ENCODE data around the gene ASB4.

ASB4 gene, protein sequence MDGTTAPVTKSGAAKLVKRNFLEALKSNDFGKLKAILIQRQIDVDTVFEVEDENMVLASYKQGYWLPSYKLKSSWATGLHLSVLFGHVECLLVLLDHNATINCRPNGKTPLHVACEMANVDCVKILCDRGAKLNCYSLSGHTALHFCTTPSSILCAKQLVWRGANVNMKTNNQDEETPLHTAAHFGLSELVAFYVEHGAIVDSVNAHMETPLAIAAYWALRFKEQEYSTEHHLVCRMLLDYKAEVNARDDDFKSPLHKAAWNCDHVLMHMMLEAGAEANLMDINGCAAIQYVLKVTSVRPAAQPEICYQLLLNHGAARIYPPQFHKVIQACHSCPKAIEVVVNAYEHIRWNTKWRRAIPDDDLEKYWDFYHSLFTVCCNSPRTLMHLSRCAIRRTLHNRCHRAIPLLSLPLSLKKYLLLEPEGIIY

DNA sequence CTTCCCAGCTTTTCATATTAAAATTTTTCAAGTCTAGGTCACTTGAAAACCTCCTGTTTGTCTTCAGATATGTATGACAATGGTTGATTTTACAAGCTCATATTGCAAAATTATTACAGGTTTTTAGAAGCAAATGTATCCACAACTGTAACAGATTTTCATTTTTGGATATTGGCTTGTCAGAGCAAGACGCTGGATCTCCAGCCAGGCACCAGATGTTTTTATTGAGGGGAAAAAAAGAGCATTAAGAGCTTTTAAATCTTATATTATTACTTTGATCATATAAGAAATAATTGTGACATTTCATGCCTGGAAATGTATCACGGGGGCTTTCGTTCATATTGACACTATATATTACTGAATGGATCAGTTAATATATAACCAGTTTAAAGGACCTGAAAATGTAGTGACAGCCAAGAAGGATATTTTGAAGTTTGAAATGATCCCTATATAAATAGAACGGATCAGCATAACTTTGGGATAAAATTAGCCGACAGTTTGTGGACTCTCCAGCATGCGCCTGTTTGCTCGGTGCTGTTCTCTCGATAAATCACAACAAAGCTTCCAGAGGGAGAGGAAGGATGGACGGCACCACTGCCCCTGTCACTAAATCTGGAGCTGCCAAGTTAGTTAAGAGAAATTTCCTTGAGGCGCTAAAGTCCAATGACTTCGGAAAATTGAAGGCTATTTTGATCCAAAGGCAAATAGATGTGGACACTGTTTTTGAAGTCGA lies at the start of gene ASB4:
ASB4 (plus strand) TSS at position 553 of the 733 bp plus-strand sequence; CDS start at position 582, 29 bp downstream.
- no peaks in the 10 kb centered on the region for H3F3A ChIP-seq (ENCODE audit: control insufficient read depth, insufficient read depth)
- no peak within 1 kb of the TSS for H3K27ac ChIP-seq (ENCODE audit: low read depth, low read length)
- TF ChIP-seq EZH2phosphoT487 (IDR thresholded peaks at IDR 0.05; ENCODE audit: borderline replicate concordance, low read length) = no peak
- TF ChIP-seq, protein P1, sequence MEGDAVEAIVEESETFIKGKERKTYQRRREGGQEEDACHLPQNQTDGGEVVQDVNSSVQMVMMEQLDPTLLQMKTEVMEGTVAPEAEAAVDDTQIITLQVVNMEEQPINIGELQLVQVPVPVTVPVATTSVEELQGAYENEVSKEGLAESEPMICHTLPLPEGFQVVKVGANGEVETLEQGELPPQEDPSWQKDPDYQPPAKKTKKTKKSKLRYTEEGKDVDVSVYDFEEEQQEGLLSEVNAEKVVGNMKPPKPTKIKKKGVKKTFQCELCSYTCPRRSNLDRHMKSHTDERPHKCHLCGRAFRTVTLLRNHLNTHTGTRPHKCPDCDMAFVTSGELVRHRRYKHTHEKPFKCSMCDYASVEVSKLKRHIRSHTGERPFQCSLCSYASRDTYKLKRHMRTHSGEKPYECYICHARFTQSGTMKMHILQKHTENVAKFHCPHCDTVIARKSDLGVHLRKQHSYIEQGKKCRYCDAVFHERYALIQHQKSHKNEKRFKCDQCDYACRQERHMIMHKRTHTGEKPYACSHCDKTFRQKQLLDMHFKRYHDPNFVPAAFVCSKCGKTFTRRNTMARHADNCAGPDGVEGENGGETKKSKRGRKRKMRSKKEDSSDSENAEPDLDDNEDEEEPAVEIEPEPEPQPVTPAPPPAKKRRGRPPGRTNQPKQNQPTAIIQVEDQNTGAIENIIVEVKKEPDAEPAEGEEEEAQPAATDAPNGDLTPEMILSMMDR (IDR thresholded peaks at IDR 0.05; ENCODE audit: low read depth, low read length, poor library complexity, severe bottlenecking) = no peak
- no peaks in the 10 kb centered on the region for H3K79me2 ChIP-seq (ENCODE audit: control insufficient read depth, low read length)
- no peak within 1 kb of the TSS for H3K4me3 ChIP-seq (ENCODE audit: low read length)
- H3K4me1 ChIP-seq (ENCODE audit: control insufficient read depth, low read length) = no peaks in the 10 kb centered on the region
- H3K4me2 ChIP-seq (ENCODE audit: low read length) = no peak within 1 kb of the TSS
- no peaks in the 10 kb centered on the region for H3K36me3 ChIP-seq (ENCODE audit: control insufficient read depth, low read length)
- no peaks in the 10 kb centered on the region for H3K9me3 ChIP-seq (ENCODE audit: control insufficient read depth, insufficient read depth, low read length)
- no peaks in the 10 kb centered on the region for H4K20me1 ChIP-seq (ENCODE audit: control insufficient read depth, insufficient read depth, low read depth, low read length)
- peaks cover 2% of the 10 kb centered on the region; the same call in 1 of the 2 replicates for H3K27me3 ChIP-seq (ENCODE audit: control insufficient read depth, low read length)
- no peaks in the 10 kb centered on the region for H3K9me2 ChIP-seq (replicated peaks; ENCODE audit: control insufficient read depth, low read length)

DNA sequence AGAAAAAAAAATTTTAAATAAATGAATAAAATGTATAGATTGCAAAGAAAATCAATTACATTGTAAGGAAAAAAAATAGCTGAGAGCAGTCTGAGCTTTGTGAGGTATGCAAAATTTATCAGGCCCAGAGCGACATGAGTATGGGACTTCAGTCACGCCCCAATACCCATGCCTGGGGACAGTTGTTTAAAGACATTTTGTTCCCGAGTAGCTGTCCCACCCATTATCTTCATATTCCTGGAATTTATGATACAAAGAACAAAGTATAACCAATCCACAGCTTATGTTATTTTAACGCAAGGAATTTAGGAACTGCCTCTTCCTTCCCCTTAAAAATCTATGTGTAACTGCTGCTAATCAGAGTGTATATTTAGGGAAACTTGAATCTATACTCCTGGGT lies 49.3 kb upstream of the ASB4 start:
- H3K9me3 ChIP-seq (ENCODE audit: control insufficient read depth, insufficient read depth, low read length) = no peaks in the 10 kb centered on the region
- no peaks in the 10 kb centered on the region for H3F3A ChIP-seq (ENCODE audit: control insufficient read depth, insufficient read depth)
- no peak overlapping the region for H3K4me3 ChIP-seq (ENCODE audit: low read length)
- no peak overlapping the region for H3K27ac ChIP-seq (ENCODE audit: low read depth, low read length)
- H3K36me3 ChIP-seq (ENCODE audit: control insufficient read depth, low read length) = no peaks in the 10 kb centered on the region
- H3K79me2 ChIP-seq (ENCODE audit: control insufficient read depth, low read length) = no peaks in the 10 kb centered on the region
- TF ChIP-seq EZH2phosphoT487 (IDR thresholded peaks at IDR 0.05; ENCODE audit: borderline replicate concordance, low read length) = no peak
- TF ChIP-seq, protein P1 (IDR thresholded peaks at IDR 0.05; ENCODE audit: low read depth, low read length, poor library complexity, severe bottlenecking) = no peak
- H3K4me1 ChIP-seq (ENCODE audit: control insufficient read depth, low read length) = no peaks in the 10 kb centered on the region
- no peaks in the 10 kb centered on the region for H4K20me1 ChIP-seq (ENCODE audit: control insufficient read depth, insufficient read depth, low read depth, low read length)
- H3K27me3 ChIP-seq (ENCODE audit: control insufficient read depth, low read length) = no peaks in the 10 kb centered on the region
- no peak overlapping the region for H3K4me2 ChIP-seq (ENCODE audit: low read length)
- H3K9me2 ChIP-seq (replicated peaks; ENCODE audit: control insufficient read depth, low read length) = no peaks in the 10 kb centered on the region

DNA sequence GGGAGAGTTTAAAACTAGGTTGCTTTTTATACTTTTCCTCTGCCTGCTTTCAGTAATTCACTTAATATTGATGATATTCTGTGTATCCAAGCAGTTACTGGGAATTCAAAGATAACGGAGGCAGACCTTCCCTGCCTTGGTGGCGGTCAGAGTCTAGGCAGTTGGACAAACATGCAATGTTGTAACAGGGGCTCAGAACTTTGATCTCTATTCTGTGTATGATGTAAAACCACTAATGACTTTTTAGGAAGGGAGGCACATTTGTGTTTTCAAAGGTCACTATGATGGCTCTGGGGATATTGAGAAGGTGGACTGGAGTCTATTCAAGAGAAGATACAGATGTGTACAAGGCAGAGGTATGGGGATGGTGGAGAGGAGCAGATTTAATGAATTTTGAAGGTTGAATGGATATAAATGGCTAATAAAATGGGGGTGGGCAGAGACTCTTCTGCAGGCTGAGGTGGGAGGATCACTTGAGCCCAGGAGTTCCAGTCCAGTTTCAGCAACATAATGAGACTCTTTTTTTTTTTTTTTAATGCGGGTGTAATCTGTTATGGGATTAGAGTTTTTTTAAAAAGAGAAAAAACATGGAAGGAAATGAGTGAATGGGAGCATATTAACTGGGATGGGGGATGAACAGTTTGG lies 45.2 kb upstream of the ASB4 start:
- Histone ChIP-seq H3K36me3 (ENCODE audit: control insufficient read depth, low read length) (no peaks in the 10 kb centered on the region), H3K27ac (ENCODE audit: low read depth, low read length) (no peak overlapping the region), H3K4me2 (ENCODE audit: low read length) (no peak overlapping the region), H3K4me1 (ENCODE audit: control insufficient read depth, low read length) (no peaks in the 10 kb centered on the region), H3K4me3 (ENCODE audit: low read length) (no peak overlapping the region), H4K20me1 (ENCODE audit: control insufficient read depth, insufficient read depth, low read depth, low read length) (no peaks in the 10 kb centered on the region), H3F3A (ENCODE audit: control insufficient read depth, insufficient read depth) (no peaks in the 10 kb centered on the region), H3K79me2 (ENCODE audit: control insufficient read depth, low read length) (no peaks in the 10 kb centered on the region), H3K9me2 (replicated peaks; ENCODE audit: control insufficient read depth, low read length) (no peaks in the 10 kb centered on the region), H3K9me3 (ENCODE audit: control insufficient read depth, insufficient read depth, low read length) (no peaks in the 10 kb centered on the region), H3K27me3 (ENCODE audit: control insufficient read depth, low read length) (no peaks in the 10 kb centered on the region)
- TF ChIP-seq, protein P1 (IDR thresholded peaks at IDR 0.05; ENCODE audit: low read depth, low read length, poor library complexity, severe bottlenecking) = no peak
- no peak for TF ChIP-seq EZH2phosphoT487 (IDR thresholded peaks at IDR 0.05; ENCODE audit: borderline replicate concordance, low read length)

Measured in DOHH2 (cell line).